HG02852 (cell line): Measurements from ENCODE around the gene HS1BP3.

ENCODE experiments used
- ATAC-seq: cut with Tn5 transposase; IDR thresholded peaks from one replicate; pipeline ENCODE4 v1.9.1; 2021; ENCODE audit warnings: mild to moderate bottlenecking, moderate library complexity; ENCODE audit not compliant: unreplicated experiment

Gene HS1BP3

GRCh38 chr2:20664071-20664390, 13.1 kb upstream of the HS1BP3 start:
- no peak for ATAC-seq

- no peak for ATAC-seq
These were observed 12.5 kb upstream of the HS1BP3 start for GRCh38 chr2:20663196-20664070.

GRCh38 chr2:20662308-20662937, 11.5 kb upstream of the HS1BP3 start:
- ATAC-seq = no peak

- ATAC-seq = peak; percentile 64
These were observed 10.8 kb upstream of the HS1BP3 start for GRCh38 chr2:20661421-20662307.

- no peak for ATAC-seq
These were observed 9.9 kb upstream of the HS1BP3 start for GRCh38 chr2:20660506-20661420.

- ATAC-seq = no peak
These were observed 6.8 kb upstream of the HS1BP3 start for GRCh38 chr2:20657522-20658235.

GRCh38 chr2:20656561-20656960, 5.7 kb upstream of the HS1BP3 start:
- ATAC-seq = no peak

- no peak for ATAC-seq
These were observed 3.6 kb upstream of the HS1BP3 start for GRCh38 chr2:20654535-20654813.

GRCh38 chr2:20653695-20654534, 3.0 kb upstream of the HS1BP3 start:
- no peak for ATAC-seq

GRCh38 chr2:20652673-20653575, 2.0 kb upstream of the HS1BP3 start:
- no peak for ATAC-seq

GRCh38 chr2:20652141-20652540, 1.2 kb upstream of the HS1BP3 start:
- no peak for ATAC-seq

GRCh38 chr2:20651731-20652099, 817 bp upstream of the HS1BP3 start:
- ATAC-seq = no peak

GRCh38 chr2:20650393-20650876, 463 bp downstream of the HS1BP3 start:
- ATAC-seq = no peak

- no peak for ATAC-seq
These were observed 922 bp downstream of the HS1BP3 start for GRCh38 chr2:20649976-20650375.

GRCh38 chr2:20649576-20649975, 1.3 kb downstream of the HS1BP3 start:
- ATAC-seq = no peak

GRCh38 chr2:20648831-20649230, 2.1 kb downstream of the HS1BP3 start:
- ATAC-seq = no peak

GRCh38 chr2:20648206-20648605, 2.7 kb downstream of the HS1BP3 start:
- no peak for ATAC-seq

GRCh38 chr2:20647738-20648137, 3.2 kb downstream of the HS1BP3 start:
- ATAC-seq = no peak
